Measurements from ENCODE around the gene KCNIP4. TPM values are rescaled to one million over a fixed set of nuclear protein-coding genes. Genes with fewer than 3 reads are reported as not detected.

Gene KCNIP4
- total and polyA plus RNA-seq, 2 of the 4 experiments (the other 2 are of a cell fraction) = not detected

DNA sequence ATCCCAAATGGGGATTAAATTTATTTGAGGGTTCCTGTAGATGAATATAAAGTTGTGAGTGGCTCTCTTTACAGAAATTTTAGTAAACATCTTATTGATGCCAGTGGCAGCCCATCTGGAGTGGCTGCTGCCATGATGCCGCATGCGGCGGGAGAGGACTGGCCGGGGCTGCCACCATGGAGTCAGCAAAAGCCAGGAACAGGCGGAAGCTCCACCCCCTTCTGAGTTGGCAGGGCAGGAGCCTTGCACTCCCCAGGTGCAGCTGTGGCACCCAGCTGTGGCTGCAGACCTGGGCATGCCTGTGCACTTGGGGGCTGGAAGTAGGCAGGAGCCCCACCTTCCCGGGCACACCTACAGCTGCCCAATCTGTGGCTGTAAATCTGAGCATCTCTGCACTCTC, 92.3 kb downstream of the KCNIP4 start:
- dilution Hi-C loops (cut with HindIII; ENCODE audit: low sequenced_read_pairs, unreplicated experiment) = no loop called here
- H3K4me2 ChIP-seq (ENCODE audit: low read depth, low read length) = no peak overlapping the region
- H3K4ac ChIP-seq (ENCODE audit: low read depth, low read length) = no peak overlapping the region
- no peak overlapping the region for H4K91ac ChIP-seq (ENCODE audit: insufficient read depth, low read depth, low read length)
- no peak overlapping the region for H3K18ac ChIP-seq (ENCODE audit: low read depth, low read length)
- no peak overlapping the region for H3K23ac ChIP-seq (ENCODE audit: low read depth, low read length)
- in situ Hi-C loops (cut with MboI; ENCODE audit: low sequenced_read_pairs) = no loop called here
- no peak overlapping the region for H2AFZ ChIP-seq (replicated peaks; ENCODE audit: low read length, poor library complexity)
- no peak overlapping the region for H2AK5ac ChIP-seq (ENCODE audit: low read depth, low read length)
- H2BK120ac ChIP-seq (ENCODE audit: low read depth, low read length) = no peak overlapping the region
- no peak overlapping the region for H2AK9ac ChIP-seq (replicated peaks; ENCODE audit: low read depth, low read length, poor library complexity)
- H4K20me1 ChIP-seq (ENCODE audit: insufficient read depth, low read length) = no peaks in the 10 kb centered on the region
- ATAC-seq (ENCODE audit: low read depth) (no peak), DNase-seq (no peak)
- intact Hi-C loops (cut with micrococcal nuclease) = no loop called here
- no peak overlapping the region for H3K27ac ChIP-seq (ENCODE audit: insufficient read depth, low read length)
- no peaks in the 10 kb centered on the region for H3K36me3 ChIP-seq (ENCODE audit: control insufficient read depth, insufficient read depth, low read length)
- no peak overlapping the region for H4K8ac ChIP-seq (ENCODE audit: low read depth in 2 of 2, low read length in 2 of 2)
- no peak overlapping the region for H2BK20ac ChIP-seq (ENCODE audit: low read depth, low read length)
- H3K14ac ChIP-seq (replicated peaks; ENCODE audit: low read depth, low read length) = no peak overlapping the region
- no peaks in the 10 kb centered on the region for H3K4me1 ChIP-seq (ENCODE audit: control insufficient read depth, insufficient read depth, low read length)
- no peak overlapping the region for H2BK15ac ChIP-seq (ENCODE audit: low read depth, low read length)
- no peaks in the 10 kb centered on the region for H3K79me1 ChIP-seq (ENCODE audit: low read depth in 1 of 2, low read length in 2 of 2)
- H3K9me1 ChIP-seq (ENCODE audit: insufficient read depth, low read length) = no peaks in the 10 kb centered on the region
- ChIA-PET CTCF (no interaction called here), POLR2A (ENCODE audit: unreplicated experiment) (no interaction called here)
- no peak overlapping the region for H2BK5ac ChIP-seq (ENCODE audit: low read depth, low read length, poor library complexity, severe bottlenecking)
- no peak overlapping the region for H3K4me3 ChIP-seq (ENCODE audit: insufficient read depth, low read depth, low read length)
- WGBS, 2 experiments (ENCODE audit: extremely low coverage in 2 of 2, insufficient read length in 1 of 2) = 62% methylated on average over 6 of the region's 6 CpGs; no CpG with 5 or more reads in 1 of the 2 experiments
- BruUV-seq (replicated peaks) = no TSS peak
- H3K9me3 ChIP-seq (ENCODE audit: control insufficient read depth, insufficient read depth, low read length) = 0 out of 2 replicates have a peak, but pooled peaks cover 2% of the 10 kb centered on the region
- H3K56ac ChIP-seq (ENCODE audit: extremely low read depth, insufficient read depth, low read length) = no peak overlapping the region
- TF ChIP-seq CHD1 (IDR thresholded peaks at IDR 0.05; ENCODE audit: low read depth, low read length) (no peak), CTCF (conservative IDR thresholded peaks at IDR 0.05; ENCODE audit: low read depth, low read length) (no peak), RFX5 (IDR thresholded peaks at IDR 0.05; ENCODE audit: low read depth, low read length) (no peak), MXI1 (IDR thresholded peaks at IDR 0.05; ENCODE audit: borderline replicate concordance, low read depth, low read length) (no peak), CEBPB (IDR thresholded peaks at IDR 0.05; ENCODE audit: low read depth, low read length) (no peak), MAFK (IDR thresholded peaks at IDR 0.05; ENCODE audit: low read depth, low read length) (no peak), SMC3 (IDR thresholded peaks at IDR 0.05; ENCODE audit: low read depth, low read length) (no peak), NFE2L2 (IDR thresholded peaks at IDR 0.05; ENCODE audit: low read depth, low read length) (no peak), RAD21 (IDR thresholded peaks at IDR 0.05; ENCODE audit: low read length) (no peak)
- no peaks in the 10 kb centered on the region; the same call in 1 of the 2 replicates for H3K27me3 ChIP-seq (ENCODE audit: control insufficient read depth, insufficient read depth, low read length)
- no peak overlapping the region for H4K5ac ChIP-seq (ENCODE audit: low read depth, low read length)
- H3K9ac ChIP-seq (ENCODE audit: low read depth, low read length) = no peak overlapping the region
